Measurements from ENCODE around the gene AQP4.

AQP4 gene

DNA sequence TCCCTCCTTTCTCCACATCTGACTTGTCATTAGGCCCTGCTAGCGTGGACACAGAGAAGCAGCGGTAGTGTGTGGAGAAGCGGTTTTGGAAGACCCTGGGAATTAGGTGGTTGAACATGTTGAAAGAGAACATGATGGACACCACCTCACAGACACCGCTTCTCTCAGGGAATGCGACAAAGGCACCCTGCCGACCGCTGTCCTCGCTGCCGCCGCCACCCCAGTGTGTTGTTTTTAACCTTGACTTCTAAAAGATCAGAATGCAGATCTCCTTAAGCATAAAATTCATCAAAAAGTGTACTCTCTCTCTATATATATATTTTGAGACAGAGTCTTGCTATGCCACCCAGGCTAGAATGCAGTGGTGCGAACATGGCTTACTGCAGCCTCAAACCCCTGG is 33.2 kb downstream of the AQP4 start:
- no peak for DNase-seq

- DNase-seq, result no peak
Observed at GRCh38 chr18:26827581-26827980, 37.9 kb downstream of the AQP4 start.

DNA sequence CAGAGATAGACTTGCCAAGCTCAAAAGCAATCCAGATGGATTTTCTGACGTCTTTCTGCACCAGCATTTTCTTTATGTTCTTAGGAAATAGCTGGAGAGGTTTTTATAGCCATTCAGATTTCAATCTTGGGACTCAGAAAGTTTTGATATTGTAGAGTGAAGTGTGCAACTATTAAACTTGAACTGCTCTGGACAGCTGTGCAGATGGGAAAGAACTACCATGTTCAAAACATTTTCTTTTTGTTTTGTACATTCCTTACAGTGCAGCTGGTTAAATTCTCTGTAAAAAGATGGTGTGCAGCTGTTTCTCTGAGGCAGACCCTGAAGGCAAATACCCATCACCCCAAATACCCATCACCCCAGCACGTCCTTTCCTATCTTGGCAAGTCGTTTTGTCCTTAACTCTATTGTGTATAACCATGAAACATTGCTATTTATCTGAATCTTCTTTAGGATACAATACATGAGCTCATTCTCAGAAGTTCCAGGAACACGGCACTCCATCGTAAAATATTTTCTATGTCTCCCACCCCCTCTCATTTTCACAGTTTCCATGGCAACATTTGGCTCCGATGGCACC is 38.8 kb downstream of the AQP4 start:
- no peak for DNase-seq

DNA sequence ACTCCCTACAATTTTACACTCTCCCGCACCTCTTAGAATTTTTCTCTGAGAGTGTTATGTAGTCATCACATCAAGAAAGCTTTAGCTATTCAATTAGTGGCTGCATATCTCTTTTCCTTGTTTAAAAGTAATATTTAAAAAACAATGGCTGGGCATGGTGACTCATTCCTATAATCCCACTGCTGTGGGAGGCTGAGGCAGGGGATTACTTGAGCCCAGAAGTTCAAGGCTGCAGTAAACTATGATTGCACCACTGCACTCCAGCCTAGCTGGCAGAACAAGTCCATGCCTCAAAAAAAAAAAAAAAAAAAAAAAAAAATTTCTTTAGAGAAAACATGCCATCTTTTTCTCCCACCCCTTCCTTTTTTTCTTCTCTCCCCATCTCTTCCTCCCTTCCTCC is 44.3 kb downstream of the AQP4 start:
- no peak for DNase-seq

- DNase-seq, result no peak
Observed at GRCh38 chr18:26819046-26819445, 46.5 kb downstream of the AQP4 start.

DNA sequence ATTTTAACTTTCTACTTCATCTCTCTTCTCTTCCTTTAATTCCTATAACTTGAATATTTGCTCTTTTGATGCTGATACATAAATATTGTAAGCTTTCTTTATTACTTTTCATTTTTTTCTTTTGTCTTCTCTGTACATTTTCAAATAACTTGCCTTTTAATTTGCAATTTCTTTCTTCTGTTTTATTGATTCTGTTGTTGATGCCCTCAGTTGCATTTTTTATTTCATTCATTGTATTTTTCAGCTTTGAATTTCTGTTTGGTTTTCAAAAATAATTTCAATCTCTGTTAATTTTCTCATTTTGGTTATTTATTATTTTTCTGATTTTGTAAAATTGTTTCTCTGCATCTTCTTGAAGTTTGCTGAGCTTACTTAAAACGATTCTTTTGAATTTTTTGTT is 47.0 kb downstream of the AQP4 start:
- no peak for DNase-seq

GRCh38 chr18:26813043-26813442 is 52.5 kb downstream of the AQP4 start:
- DNase-seq, result no peak

DNA sequence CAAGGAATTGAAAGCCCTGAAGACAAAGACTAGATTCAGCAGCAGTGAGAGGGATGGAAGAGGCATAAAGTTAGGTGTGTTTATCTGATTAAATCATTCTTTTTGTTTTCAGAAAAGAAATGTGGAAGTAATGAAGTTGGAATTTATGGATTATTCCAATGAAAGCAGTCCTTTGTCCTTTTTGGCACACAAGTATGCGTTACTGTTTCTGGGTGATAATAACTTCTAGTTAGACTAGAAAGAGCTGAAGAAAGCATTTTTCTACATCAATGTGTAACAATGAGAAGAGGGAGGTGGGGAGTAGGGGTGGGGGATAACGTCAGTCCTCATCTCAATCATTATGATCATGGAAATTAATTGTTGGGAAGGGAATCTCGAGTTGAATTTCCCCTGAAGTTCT is 53.0 kb downstream of the AQP4 start:
- no peak for DNase-seq

DNA sequence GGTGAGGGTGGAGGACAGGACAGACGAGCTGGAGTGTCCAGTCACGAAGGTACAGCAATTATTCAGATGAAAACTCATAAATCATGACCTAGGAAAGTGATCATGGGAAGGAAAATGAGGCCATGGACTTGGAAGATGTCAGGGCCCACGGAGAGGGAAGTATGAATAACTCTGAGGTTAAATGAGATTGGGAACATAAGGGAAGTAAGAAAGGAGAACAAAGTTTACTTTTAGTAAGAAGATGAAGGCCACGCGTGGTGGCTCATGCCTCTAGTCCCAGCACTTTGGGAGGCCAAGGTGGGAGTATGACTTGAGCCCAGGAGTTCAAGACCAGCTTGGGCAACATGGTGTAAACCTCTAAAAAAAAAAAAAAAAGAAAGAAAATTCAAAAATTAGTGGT is 56.2 kb downstream of the AQP4 start:
- DNase-seq, result no peak

DNA sequence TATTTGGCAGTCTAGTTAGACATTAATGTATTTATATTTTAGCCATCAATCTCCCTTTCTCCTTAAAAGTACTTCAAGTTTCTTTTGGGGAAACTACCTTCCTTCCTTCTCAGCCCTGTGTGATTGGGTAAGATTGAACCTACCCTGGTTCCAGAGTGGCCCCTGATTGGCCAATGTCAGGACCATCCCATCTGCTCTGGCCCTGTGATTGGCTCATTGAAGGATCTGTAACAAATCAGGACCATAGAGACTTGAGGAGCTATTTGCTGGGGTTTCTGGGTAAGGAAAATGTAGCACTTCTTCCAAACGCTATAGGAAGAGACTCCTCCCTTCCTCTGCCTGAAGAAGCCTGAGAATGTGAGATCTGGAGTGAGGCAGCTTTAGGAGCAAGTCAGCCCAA is 59.3 kb downstream of the AQP4 start:
- no peak for DNase-seq

DNA sequence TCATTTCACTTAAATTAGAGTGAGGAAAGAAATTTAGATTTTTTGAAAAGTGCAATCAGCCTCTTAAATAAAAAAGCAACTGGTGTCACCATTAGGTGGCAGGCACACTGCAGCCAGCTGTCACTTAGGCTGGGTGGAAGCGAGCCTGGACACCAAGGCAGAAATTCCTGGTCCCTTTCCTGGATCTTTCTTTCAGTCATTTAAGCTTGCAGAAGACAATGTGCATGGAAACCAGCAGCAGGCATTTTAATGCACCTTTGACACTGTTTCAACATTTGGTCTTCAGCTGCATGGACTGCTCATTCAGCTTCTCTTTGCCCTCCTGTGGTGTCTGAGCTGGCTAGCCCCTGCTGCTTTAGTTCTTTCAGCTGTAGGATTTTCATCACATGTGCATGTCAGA is 61.0 kb downstream of the AQP4 start:
- DNase-seq, result no peak

DNA sequence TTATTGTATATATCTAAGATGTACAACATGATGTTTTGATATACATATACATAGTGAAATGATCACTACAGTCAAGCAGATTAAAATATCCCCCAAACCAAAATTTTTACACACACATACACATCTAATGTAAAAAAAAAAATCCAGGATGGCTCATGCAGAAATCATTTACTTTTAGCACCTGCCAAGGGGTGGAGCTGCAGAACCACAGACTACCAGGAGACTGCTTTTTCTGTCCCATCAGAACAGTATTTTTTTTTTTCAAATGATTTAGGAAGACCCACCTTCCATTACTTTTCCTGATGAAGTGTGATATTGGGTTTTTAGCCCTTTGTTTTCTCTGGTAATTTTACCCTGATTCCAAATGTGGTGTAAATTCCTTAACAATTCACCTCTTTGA is 61.9 kb downstream of the AQP4 start:
- no peak for DNase-seq

DNA sequence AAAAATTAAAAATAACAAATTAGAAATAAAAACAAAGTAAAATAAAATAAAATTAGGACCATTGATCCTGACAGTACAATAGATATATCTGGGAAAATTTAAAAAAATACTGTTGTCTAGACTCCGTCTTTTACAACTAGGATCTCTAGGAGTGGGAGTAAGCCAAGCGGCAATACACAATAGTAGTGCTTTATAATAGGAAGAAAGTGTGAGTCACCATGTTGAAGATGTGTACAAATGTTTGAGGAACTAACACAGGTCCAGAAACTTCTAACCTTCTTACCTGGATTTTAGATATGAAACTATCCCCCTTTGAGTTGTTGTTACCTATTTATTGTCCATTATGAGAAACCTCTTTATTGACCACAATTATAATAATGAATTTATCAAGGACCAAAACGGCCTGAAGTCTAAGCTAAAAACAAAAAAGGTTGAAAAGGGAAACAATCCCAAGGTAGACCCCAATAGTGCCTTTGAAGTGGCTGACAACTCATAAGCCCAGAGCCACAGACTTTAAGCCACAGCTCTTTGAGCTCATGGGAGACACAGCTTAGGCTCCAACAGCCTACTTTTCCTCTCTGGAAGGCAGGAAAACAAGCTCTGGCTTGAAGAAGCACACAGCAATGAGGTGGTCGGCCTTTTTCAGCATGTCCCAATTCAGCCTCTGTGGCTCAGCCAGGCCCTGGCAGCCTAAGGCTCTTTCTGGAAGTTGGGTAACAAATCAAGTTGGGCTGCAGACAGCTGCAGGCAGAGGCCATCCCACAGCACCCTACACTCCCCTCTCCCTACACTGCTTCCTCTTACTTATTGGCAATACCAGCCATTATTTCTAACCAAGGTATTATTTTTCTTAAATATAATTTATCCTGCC is 62.9 kb downstream of the AQP4 start:
- no peak for DNase-seq

All from activated CD4-positive, alpha-beta T cell treated with anti-CD3 and anti-CD28 coated beads for 1 hour (primary cell).